IMR-90 (cell line): ENCODE data around the gene CLIC4. TPM values are rescaled to one million over a fixed set of nuclear protein-coding genes. Genes with fewer than 3 reads are reported as not detected.

Source experiments
- ATAC-seq: fragments of 200-7000 bp; cut with Tn5 transposase; 2 replicates; pipeline ENCODE4 v1.9.1; 2020; ENCODE audit warnings: low read depth, mild to moderate bottlenecking, moderate library complexity
- BruUV-seq: library from RNA; stranded (reverse); fragments of 400-500 nt; replicated peaks from 2 replicates; lab custom pipeline; 2021; lab: Mats Ljungman, UMichigan
- CTCF ChIA-PET: fragments of 300-600 bp; formaldehyde crosslinking; extraction: SDS; loops from one replicate; lab custom pipeline; 2021; ENCODE audit warnings: antibody characterized with exemption; lab: Yijun Ruan, JAX
- POLR2A ChIA-PET: fragments of 300-600 bp; sonication (Branson Sonifier 250); formaldehyde crosslinking; loops from one replicate; lab custom pipeline; 2022; ENCODE audit warnings: antibody characterized with exemption; ENCODE audit not compliant: unreplicated experiment; lab: Charles Lee
- DNase-seq: peaks from one replicate; pipeline ENCODE4 v3.0.0; 2013
- H2AFZ ChIP-seq: replicated peaks from 2 replicates; pipeline ENCODE3; 2013; ENCODE audit warnings: low read length, mild to moderate bottlenecking; ENCODE audit not compliant: poor library complexity
- H2AK5ac ChIP-seq: 2 replicates; pipeline ENCODE4 v1.6.1; 2013; ENCODE audit warnings: low read depth, low read length, inconsistent platforms
- H2AK9ac ChIP-seq: replicated peaks from 2 replicates; pipeline ENCODE3; 2013; ENCODE audit warnings: mild to moderate bottlenecking, low read depth, low read length, moderate library complexity; ENCODE audit not compliant: poor library complexity
- H2BK120ac ChIP-seq: 2 replicates; pipeline ENCODE4 v1.6.1; 2013; ENCODE audit warnings: low read depth, low read length, inconsistent platforms
- H2BK15ac ChIP-seq: 3 replicates; pipeline ENCODE4 v1.6.1; 2013; ENCODE audit warnings: low read depth, low read length, inconsistent platforms
- H2BK20ac ChIP-seq: 2 replicates; pipeline ENCODE4 v1.6.1; 2013; ENCODE audit warnings: low read depth, mild to moderate bottlenecking, inconsistent platforms, low read length, moderate library complexity
- H2BK5ac ChIP-seq: 2 replicates; pipeline ENCODE4 v1.6.1; 2013; ENCODE audit warnings: mild to moderate bottlenecking, low read depth, low read length, inconsistent platforms; ENCODE audit not compliant: poor library complexity, severe bottlenecking
- H3K14ac ChIP-seq: replicated peaks from 2 replicates; pipeline ENCODE4 v1.6.1; 2013; ENCODE audit warnings: low read depth, low read length, inconsistent platforms
- H3K18ac ChIP-seq: 2 replicates; pipeline ENCODE4 v1.6.1; 2013; ENCODE audit warnings: low read depth, low read length, control low read depth
- H3K23ac ChIP-seq: 2 replicates; pipeline ENCODE4 v1.6.1; 2013; ENCODE audit warnings: low read depth, low read length, inconsistent platforms
- H3K27ac ChIP-seq: 2 replicates; pipeline ENCODE4 v1.5.1; 2013; ENCODE audit warnings: mild to moderate bottlenecking, control low read depth, low read length; ENCODE audit not compliant: insufficient read depth
- H3K27me3 ChIP-seq: 2 replicates; pipeline ENCODE4 v1.6.1; 2013; ENCODE audit warnings: low read length; ENCODE audit not compliant: control insufficient read depth, insufficient read depth
- H3K36me3 ChIP-seq: 2 replicates; pipeline ENCODE4 v1.6.1; 2013; ENCODE audit warnings: low read length, mixed read lengths; ENCODE audit not compliant: control insufficient read depth, insufficient read depth
- H3K4ac ChIP-seq: 2 replicates; pipeline ENCODE4 v1.6.1; 2013; ENCODE audit warnings: low read depth, low read length, inconsistent platforms
- H3K4me1 ChIP-seq: 2 replicates; pipeline ENCODE4 v1.6.1; 2013; ENCODE audit warnings: low read length, mixed read lengths; ENCODE audit not compliant: control insufficient read depth, insufficient read depth
- H3K4me2 ChIP-seq: 2 replicates; pipeline ENCODE4 v1.6.1; 2013; ENCODE audit warnings: low read depth, mild to moderate bottlenecking, control low read depth, low read length, moderate library complexity
- H3K4me3 ChIP-seq: 2 replicates; pipeline ENCODE4 v1.5.1; 2013; ENCODE audit warnings: low read depth, mild to moderate bottlenecking, control low read depth, low read length, moderate library complexity; ENCODE audit not compliant: insufficient read depth
- H3K56ac ChIP-seq: 2 replicates; pipeline ENCODE4 v1.6.1; 2013; ENCODE audit warnings: low read length, inconsistent platforms; ENCODE audit not compliant: insufficient read depth; ENCODE audit errors: extremely low read depth
- H3K79me1 ChIP-seq, 2 experiments: 2 replicates each; pipeline ENCODE4 v1.6.1; 2013; ENCODE audit warnings: low read length in 2 of 2, inconsistent platforms in 1 of 2, low read depth in 1 of 2
- H3K9ac ChIP-seq: 2 replicates; pipeline ENCODE4 v1.6.1; 2013; ENCODE audit warnings: low read depth, low read length, control low read depth
- H3K9me1 ChIP-seq: 2 replicates; pipeline ENCODE4 v1.6.1; 2013; ENCODE audit warnings: low read length, inconsistent platforms; ENCODE audit not compliant: insufficient read depth
- H3K9me3 ChIP-seq: 2 replicates; pipeline ENCODE4 v1.6.1; 2013; ENCODE audit warnings: low read length; ENCODE audit not compliant: control insufficient read depth, insufficient read depth
- H4K20me1 ChIP-seq: 2 replicates; pipeline ENCODE4 v1.6.1; 2013; ENCODE audit warnings: low read length, inconsistent platforms; ENCODE audit not compliant: insufficient read depth
- H4K5ac ChIP-seq: 2 replicates; pipeline ENCODE4 v1.6.1; 2013; ENCODE audit warnings: mild to moderate bottlenecking, low read depth, low read length, control low read depth
- H4K8ac ChIP-seq, 2 experiments: 2 replicates each; pipeline ENCODE4 v1.6.1; 2013; ENCODE audit warnings: low read depth in 2 of 2, low read length in 2 of 2, control low read depth in 1 of 2, inconsistent platforms in 1 of 2
- H4K91ac ChIP-seq: 2 replicates; pipeline ENCODE4 v1.6.1; 2013; ENCODE audit warnings: low read depth, low read length, inconsistent platforms; ENCODE audit not compliant: insufficient read depth
- BHLHE40 ChIP-seq: fragments of 150-350 bp; IDR thresholded peaks from 2 replicates; pipeline ENCODE4 v1.6.1; 2016; ENCODE audit warnings: mild to moderate bottlenecking, low read depth, low read length
- CEBPB ChIP-seq: IDR thresholded peaks from 2 replicates; pipeline ENCODE4 v1.6.1; 2012; ENCODE audit warnings: low read depth, low read length, improper control_type of control experiment
- FOS ChIP-seq: fragments of 150-350 bp; IDR thresholded peaks from 2 replicates; pipeline ENCODE4 v1.6.1; 2016; ENCODE audit warnings: low read depth, low read length
- MAFK ChIP-seq: IDR thresholded peaks from 2 replicates; pipeline ENCODE4 v1.6.1; 2012; ENCODE audit warnings: low read depth, low read length, improper control_type of control experiment
- MAZ ChIP-seq: IDR thresholded peaks from 2 replicates; pipeline ENCODE4 v1.6.1; 2012; ENCODE audit warnings: low read depth, mild to moderate bottlenecking, low read length, improper control_type of control experiment, moderate library complexity, borderline replicate concordance
- MXI1 ChIP-seq: IDR thresholded peaks from 2 replicates; pipeline ENCODE4 v1.6.1; 2012; ENCODE audit warnings: low read depth, mild to moderate bottlenecking, low read length, moderate library complexity, borderline replicate concordance
- NFE2L2 ChIP-seq: fragments of 150-350 bp; IDR thresholded peaks from 2 replicates; pipeline ENCODE4 v1.6.1; 2016; ENCODE audit warnings: low read depth, mild to moderate bottlenecking, low read length
- RCOR1 ChIP-seq: IDR thresholded peaks from 2 replicates; pipeline ENCODE4 v1.6.1; 2012; ENCODE audit warnings: mild to moderate bottlenecking, low read length, improper control_type of control experiment; ENCODE audit not compliant: insufficient replicate concordance
- WGBS, 2 experiments: methylation state at CpG; one replicate each; pipeline versions ENCODE4 v1.1.5 to v1.1.7; 2013; ENCODE audit warnings: missing lambda C conversion rate in 2 of 2; ENCODE audit not compliant: insufficient read length in 1 of 2; ENCODE audit errors: extremely low coverage in 2 of 2; 5-methylcytosine and 5-hydroxymethylcytosine counted together
- dilution Hi-C: fragments of 300-500 bp; cut with HindIII; formaldehyde crosslinking; loops from one replicate; pipeline ENCODE4 v1.14.3; 2018; ENCODE audit warnings: low sequenced_read_pairs; ENCODE audit not compliant: unreplicated experiment
- in situ Hi-C: fragments of 300-500 bp; cut with MboI; formaldehyde crosslinking; loops from 3 replicates; pipeline ENCODE4 v1.14.3; 2019; ENCODE audit warnings: low sequenced_read_pairs, inconsistent platforms, mixed read lengths
- intact Hi-C: fragments of 100-400 bp; cut with micrococcal nuclease; formaldehyde crosslinking; loops from 2 replicates; pipeline ENCODE4 v1.10.0; 2022
- polyA plus RNA-seq, 3 experiments: library from polyadenylated mRNA; depleted of rRNA; stranded (reverse); fragments of >200 nt; gene quantifications; 2 replicates each; pipeline ENCODE4 v1.2.3, GENCODE V29; 2012; ENCODE audit warnings: low replicate concordance in 1 of 3
- total RNA-seq: library from RNA; depleted of rRNA; stranded (reverse); fragments of >200 nt; gene quantifications from 2 replicates; pipeline ENCODE4 v1.2.3, GENCODE V29; 2012
- TF ChIP-seq, protein P1 (sequence below): conservative IDR thresholded peaks from 2 replicates; pipeline ENCODE4 v1.5.1; 2012; ENCODE audit warnings: mild to moderate bottlenecking, low read depth, low read length, improper control_type of control experiment
- TF ChIP-seq, protein P2 (sequence below): fragments of 150-350 bp; IDR thresholded peaks from 2 replicates; pipeline ENCODE4 v1.6.1; 2016; ENCODE audit warnings: low read depth, mild to moderate bottlenecking, low read length, moderate library complexity, borderline replicate concordance

CLIC4 gene
- total and polyA plus RNA-seq, 2 of the 4 experiments (the other 2 are of a cell fraction) = 242 to 392 TPM

DNA sequence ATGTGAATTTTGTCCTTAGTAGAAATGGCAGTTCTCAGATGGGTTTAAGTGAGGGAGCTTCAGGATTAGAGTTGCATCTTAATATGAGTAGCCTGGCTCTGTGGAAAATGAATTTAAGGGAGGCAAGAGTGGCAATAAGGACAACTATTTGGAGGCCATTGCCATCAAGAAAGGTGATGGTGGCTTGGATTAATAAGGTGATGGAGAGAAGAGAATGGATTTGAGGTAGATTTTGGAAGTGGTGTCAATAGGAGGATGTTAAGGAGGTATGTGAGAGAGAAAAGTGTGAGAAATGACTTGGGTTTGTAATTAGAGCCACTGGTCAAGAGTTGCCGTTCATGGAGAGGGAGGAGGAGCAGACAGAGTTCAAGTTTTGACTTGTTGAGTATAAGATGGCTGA lies 16.3 kb downstream of the CLIC4 start:
- H4K8ac ChIP-seq = no peak overlapping the region
- H3K4ac ChIP-seq = no peak overlapping the region
- H2BK15ac ChIP-seq = no peak overlapping the region
- H3K23ac ChIP-seq = peak overlapping the region; percentile 57; the same call in 1 of the 2 replicates
- H3K9me3 ChIP-seq = no peaks in the 10 kb centered on the region
- no peak overlapping the region for H3K9ac ChIP-seq
- no peak for DNase-seq
- no peaks in the 10 kb centered on the region for H3K27me3 ChIP-seq
- H3K14ac ChIP-seq = no peak overlapping the region
- ChIA-PET POLR2A (no interaction called here), CTCF (no interaction called here)
- no peak overlapping the region for H2AFZ ChIP-seq
- no peak overlapping the region for H4K91ac ChIP-seq
- H3K36me3 ChIP-seq = peaks cover 9% of the 10 kb centered on the region
- no CpG with 5 or more reads among the region's 1 CpG for WGBS, 2 experiments
- peaks cover 95% of the 10 kb centered on the region for H4K20me1 ChIP-seq
- H2AK5ac ChIP-seq = no peak overlapping the region
- no peak for ATAC-seq
- in situ Hi-C loops = no loop called here
- intact Hi-C loops = no loop called here
- H3K18ac ChIP-seq = no peak overlapping the region
- no peak overlapping the region; the same call in 1 of the 2 replicates for H4K5ac ChIP-seq
- H3K4me2 ChIP-seq = no peak overlapping the region
- peaks cover 13% of the 10 kb centered on the region for H3K9me1 ChIP-seq
- BruUV-seq = no TSS peak
- H3K27ac ChIP-seq = no peak overlapping the region
- TF ChIP-seq CEBPB (no peak), MAZ (no peak), FOS (no peak), MXI1 (no peak), BHLHE40 (no peak), RCOR1 (no peak), MAFK (no peak), NFE2L2 (no peak)
- TF ChIP-seq, protein P1, sequence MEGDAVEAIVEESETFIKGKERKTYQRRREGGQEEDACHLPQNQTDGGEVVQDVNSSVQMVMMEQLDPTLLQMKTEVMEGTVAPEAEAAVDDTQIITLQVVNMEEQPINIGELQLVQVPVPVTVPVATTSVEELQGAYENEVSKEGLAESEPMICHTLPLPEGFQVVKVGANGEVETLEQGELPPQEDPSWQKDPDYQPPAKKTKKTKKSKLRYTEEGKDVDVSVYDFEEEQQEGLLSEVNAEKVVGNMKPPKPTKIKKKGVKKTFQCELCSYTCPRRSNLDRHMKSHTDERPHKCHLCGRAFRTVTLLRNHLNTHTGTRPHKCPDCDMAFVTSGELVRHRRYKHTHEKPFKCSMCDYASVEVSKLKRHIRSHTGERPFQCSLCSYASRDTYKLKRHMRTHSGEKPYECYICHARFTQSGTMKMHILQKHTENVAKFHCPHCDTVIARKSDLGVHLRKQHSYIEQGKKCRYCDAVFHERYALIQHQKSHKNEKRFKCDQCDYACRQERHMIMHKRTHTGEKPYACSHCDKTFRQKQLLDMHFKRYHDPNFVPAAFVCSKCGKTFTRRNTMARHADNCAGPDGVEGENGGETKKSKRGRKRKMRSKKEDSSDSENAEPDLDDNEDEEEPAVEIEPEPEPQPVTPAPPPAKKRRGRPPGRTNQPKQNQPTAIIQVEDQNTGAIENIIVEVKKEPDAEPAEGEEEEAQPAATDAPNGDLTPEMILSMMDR = no peak
- TF ChIP-seq, protein P2, sequence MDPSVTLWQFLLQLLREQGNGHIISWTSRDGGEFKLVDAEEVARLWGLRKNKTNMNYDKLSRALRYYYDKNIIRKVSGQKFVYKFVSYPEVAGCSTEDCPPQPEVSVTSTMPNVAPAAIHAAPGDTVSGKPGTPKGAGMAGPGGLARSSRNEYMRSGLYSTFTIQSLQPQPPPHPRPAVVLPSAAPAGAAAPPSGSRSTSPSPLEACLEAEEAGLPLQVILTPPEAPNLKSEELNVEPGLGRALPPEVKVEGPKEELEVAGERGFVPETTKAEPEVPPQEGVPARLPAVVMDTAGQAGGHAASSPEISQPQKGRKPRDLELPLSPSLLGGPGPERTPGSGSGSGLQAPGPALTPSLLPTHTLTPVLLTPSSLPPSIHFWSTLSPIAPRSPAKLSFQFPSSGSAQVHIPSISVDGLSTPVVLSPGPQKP = no peak
- H3K56ac ChIP-seq = no peak overlapping the region
- no peak overlapping the region for H2BK120ac ChIP-seq
- dilution Hi-C loops = no loop called here
- peaks cover 0 to 47% of the 10 kb centered on the region in 2 experiments; a peak in 2 of 4 replicates for H3K79me1 ChIP-seq
- peak overlapping the region; percentile 0 for H2BK5ac ChIP-seq
- no peak overlapping the region for H2BK20ac ChIP-seq
- H2AK9ac ChIP-seq = no peak overlapping the region
- peaks cover 21% of the 10 kb centered on the region for H3K4me1 ChIP-seq
- no peak overlapping the region for H3K4me3 ChIP-seq
